Measurements from ENCODE around the gene RANBP1.
"Not testable (repeated sequence)": the region's sequence is repeated elsewhere in the genome, so short reads cannot be mapped to it uniquely, and the experiment has no call there.

RANBP1 gene

GRCh38 chr22:20115691-20116375 is at the start of gene RANBP1:
TSS of gene RANBP1 (plus strand) at chr22:20116104. CDS start at chr22:20116185, 81 bp downstream.
- DNase-seq, result no peak

- no peak for DNase-seq
Observed at GRCh38 chr22:20066617-20067383, 49.1 kb upstream of the RANBP1 start.

- not testable (repeated sequence) for DNase-seq
Observed at GRCh38 chr22:20067384-20067682, 48.6 kb upstream of the RANBP1 start.

GRCh38 chr22:20068640-20069039 is 47.3 kb upstream of the RANBP1 start:
- DNase-seq, result no peak

DNA sequence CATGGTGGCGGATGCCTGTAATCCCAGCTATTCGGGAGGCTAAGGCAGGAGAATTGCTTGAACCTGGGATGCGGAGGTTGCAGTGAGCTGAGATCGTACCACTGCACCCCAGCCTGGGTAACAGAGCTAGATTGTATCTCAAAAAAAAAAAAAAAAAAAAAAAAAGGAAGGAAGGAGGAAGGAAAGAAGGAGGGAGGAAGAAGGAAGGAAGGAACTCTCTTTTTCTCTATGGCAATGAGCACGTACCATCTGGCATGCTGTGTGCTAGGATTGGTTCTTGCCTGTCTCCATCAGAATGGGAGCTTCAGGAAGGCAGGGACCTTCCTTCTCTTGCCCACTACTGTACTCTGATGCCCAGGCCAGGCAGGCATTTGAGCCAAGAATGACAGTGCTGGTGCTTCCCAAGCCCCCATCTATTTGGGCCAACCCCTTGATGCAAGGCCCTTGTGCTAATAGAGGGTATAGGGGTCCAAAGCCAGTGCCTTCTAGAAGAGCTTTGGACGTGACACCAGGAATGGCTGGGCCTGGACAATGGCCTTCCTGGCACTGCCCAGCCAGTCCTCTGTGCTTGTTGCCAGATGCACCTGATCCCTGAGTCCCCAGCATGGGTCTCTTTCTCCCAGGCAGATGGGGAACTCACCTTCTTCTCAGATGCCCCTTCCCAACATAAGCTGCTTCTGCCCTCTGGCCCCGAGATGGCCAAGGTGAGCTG is 46.4 kb upstream of the RANBP1 start:
- no peak for DNase-seq

DNA sequence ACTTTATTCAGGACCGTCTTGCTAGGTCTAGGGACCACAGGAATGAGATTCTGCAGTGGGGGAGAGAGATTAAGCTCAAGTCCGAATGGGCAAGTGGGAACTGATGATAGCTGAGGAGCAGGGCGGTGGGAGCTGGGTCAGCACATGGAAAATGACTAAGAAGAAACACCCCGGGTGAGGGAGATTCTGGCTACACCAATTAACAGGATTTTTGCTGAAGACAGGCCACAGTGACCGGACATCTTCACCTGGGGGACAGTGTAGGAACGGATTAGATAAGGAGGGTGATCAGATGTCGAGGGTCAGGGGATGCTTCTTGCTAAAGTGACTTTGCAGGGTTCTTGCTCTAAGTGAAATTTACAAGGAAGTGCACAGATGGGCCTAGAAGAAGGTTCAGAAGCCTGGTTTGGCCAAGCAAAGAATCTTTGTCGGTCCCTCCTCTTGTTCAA is 44.4 kb upstream of the RANBP1 start:
- DNase-seq, result no peak

- no peak for DNase-seq
Observed at GRCh38 chr22:20076627-20077172, 39.2 kb upstream of the RANBP1 start.

- peak; percentile 73 for DNase-seq
Observed at GRCh38 chr22:20079745-20080444, 36.0 kb upstream of the RANBP1 start, which contains the start of gene DGCR8. TSS of gene DGCR8 (plus strand) at chr22:20080241. CDS start at chr22:20085964, 5,723 bp downstream.

- peak; percentile 41 for DNase-seq
Observed at GRCh38 chr22:20080445-20080775, 35.5 kb upstream of the RANBP1 start.

DNA sequence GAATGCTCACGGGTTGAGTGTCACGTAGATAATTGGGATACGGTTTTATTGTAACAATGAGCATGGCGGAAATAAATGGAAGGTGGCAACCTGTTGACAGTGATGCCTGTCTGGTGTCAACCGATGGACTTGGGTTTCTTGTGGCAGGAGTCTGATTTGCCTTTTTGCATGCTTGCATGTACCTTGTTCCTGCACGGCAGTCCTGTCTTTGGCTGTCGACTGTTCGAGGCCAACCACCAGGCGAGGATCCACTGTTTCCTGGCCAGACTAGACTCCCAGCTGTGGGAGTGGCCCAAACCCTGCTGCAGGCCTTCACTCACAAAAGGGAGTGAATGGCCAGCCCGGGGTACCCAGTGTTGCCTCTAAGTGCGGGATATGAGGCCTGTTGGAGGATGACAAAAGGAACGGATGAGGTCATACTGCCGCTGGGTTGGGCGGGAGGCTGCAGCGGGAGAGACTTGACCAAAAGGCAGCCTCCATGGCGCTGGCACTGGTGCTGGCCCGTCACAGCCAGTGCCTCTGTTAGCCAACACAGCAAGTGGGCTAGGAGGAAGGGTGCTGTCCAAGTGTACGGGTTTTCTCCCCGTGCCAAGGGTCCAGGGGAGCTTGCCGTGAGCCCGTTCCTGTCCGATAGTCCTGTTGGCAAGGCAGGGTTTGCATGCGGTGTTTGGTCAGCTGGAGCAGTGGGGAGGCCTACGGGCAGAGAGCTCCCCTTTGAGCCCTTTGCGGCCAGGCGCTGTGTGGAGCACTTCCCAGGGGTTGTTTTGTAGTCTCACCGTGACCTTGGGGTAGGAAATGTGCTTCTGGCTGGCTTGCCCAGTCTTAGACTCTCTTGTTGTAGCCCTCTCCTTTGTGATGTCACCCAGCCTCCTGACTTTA is 34.9 kb upstream of the RANBP1 start:
- peak; percentile 37 for DNase-seq

GRCh38 chr22:20083157-20083890 is 32.6 kb upstream of the RANBP1 start:
- DNase-seq, result no peak

GRCh38 chr22:20083891-20084546 is 31.9 kb upstream of the RANBP1 start:
- no peak for DNase-seq

- no peak for DNase-seq
Observed at GRCh38 chr22:20084547-20085413, 31.1 kb upstream of the RANBP1 start.

DNA sequence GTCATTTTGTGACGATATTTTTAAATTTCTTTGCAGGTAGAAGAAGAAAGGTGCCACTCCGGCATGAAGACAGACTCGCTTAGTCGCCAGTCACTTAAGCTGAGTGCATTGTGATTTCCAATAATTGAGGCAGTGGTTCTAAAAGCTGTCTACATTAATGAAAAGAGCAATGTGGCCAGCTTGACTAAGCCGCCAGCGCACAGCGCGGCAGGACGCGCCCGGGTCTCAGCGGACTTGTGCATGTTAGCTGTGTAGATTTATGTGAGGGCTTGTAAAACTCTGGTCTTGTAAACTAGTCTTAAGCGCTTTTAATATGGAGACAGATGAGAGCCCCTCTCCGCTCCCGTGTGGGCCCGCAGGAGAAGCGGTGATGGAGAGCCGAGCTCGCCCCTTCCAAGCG is 30.3 kb upstream of the RANBP1 start:
- DNase-seq, result no peak

DNA sequence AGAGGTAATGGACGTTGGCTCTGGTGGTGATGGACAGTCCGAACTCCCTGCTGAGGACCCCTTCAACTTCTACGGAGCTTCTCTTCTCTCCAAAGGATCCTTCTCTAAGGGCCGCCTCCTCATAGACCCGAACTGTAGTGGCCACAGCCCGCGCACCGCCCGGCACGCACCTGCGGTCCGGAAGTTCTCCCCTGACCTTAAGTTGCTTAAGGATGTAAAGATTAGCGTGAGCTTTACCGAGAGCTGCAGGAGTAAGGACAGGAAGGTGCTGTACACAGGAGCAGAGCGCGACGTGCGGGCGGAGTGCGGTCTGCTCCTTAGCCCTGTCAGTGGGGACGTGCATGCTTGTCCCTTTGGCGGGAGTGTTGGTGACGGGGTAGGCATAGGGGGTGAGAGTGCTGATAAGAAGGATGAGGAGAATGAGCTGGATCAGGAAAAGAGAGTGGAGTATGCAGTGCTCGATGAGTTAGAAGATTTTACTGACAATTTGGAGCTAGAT is 29.8 kb upstream of the RANBP1 start:
- no peak for DNase-seq

DNA sequence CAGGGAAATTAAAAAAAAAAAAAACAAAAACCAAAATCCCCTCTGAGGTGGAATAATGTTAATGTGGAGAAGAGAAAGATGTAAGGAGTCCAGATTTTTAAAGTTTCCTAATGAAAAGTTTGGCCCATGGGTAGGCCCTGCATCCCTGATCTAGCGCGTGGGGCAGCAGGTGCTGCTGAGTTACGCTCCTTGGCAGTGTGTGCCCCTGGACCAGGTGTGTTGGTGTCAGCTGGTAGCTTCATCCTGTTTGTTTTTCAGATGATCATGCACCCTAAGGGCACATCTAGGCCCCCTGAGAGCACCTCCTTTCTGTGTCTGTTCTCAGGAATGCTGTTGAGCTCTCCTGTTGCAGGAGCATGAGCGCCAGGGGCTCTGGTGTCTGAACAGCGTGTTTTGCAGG is 29.1 kb upstream of the RANBP1 start:
- no peak for DNase-seq

- no peak for DNase-seq
Observed at GRCh38 chr22:20087319-20088262, 28.3 kb upstream of the RANBP1 start.

GRCh38 chr22:20088263-20088648 is 27.6 kb upstream of the RANBP1 start:
- no peak for DNase-seq

Measured in MV-4-11 (cell line).